GM21737 (cell line): ENCODE results near the gene BACH2.
A peak's percentile ranks its signal among the peaks of the same experiment; 100 is the strongest.

Source experiments
- ATAC-seq: cut with Tn5 transposase; IDR thresholded peaks from one replicate; pipeline ENCODE4 v1.9.1; 2021; ENCODE audit warnings: mild to moderate bottlenecking, moderate library complexity; ENCODE audit not compliant: unreplicated experiment

The BACH2 gene

DNA sequence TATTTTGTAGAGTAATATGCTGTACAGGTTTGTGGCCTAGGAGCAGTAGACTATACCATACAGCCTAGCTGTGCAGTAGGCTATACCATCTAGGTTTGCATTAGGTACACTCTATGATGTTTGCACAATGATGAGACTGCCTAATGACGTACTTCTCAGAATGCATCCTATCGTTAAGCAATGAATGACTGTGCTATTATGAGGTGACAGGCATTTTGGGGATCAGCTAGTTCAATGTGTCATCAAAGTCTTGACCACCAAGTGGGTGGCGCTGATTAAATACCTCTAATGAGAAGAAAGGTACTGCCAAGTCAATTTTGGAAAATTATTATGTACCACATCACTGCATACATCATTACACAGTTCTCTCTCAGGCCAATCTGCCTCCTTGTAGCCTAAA is 190.2 kb downstream of the BACH2 start:
- ATAC-seq = no peak

DNA sequence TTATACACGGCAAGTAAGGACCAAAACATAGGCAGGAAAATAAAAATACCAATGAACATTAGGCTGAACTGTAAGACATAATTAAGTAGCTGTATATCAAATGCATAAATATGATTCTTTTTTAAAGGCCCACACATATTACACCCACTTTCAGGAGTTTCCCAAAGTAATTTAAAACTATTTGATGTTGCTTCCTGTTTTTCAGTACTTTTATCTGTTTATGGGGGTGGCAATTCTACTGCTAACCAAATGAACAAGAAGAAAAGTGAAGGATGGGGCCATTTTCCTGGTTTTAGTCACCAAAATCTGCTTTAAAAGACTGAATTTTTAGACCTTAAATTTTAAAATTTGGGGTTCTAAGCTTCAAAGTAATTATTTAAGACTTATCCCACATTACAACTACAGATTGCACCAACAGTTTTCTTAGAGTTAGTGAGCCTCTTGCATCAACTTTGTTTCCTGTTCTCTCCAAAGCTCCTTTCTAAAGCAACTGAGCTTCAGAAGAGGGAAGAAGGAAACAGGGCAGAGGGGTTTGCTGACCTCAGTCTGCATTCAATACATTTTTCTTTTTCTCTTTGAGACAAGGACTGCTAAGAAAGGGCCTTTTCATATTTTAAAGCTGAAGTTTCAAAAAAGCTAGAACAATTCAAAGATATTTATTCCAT is 191.0 kb downstream of the BACH2 start:
- no peak for ATAC-seq

GRCh38 chr6:90103056-90103800 is 193.4 kb downstream of the BACH2 start:
- peak; percentile 72 for ATAC-seq

- no peak for ATAC-seq
Measured at GRCh38 chr6:90101403-90101802, 195.2 kb downstream of the BACH2 start.

GRCh38 chr6:90100059-90100665 is 196.5 kb downstream of the BACH2 start:
- no peak for ATAC-seq

- ATAC-seq = no peak
Measured at GRCh38 chr6:90098627-90099026, 198.0 kb downstream of the BACH2 start.

DNA sequence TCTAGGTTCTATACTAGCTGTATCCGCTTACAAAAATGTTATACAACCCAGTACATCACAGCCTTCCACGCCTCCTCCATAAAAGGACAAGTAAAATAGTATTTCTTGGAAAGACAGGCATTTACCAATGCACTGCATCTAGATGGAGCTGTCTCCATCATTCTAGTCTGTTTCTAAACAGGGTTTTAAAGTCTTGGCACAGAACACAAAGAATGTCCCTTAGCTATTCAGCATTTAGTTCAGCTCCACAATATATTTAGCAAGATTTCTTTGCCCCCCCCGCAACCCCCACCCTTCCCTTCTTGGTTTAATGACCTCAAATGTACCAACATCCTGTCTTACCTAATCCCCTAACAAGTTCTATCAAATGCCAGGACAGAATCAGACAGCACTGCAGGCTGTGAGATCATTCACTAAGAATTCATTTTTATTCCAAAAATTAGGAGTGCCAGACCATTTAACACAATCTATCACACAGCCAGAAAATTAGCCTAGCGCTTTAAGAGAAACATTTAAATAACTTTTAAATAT is 198.6 kb downstream of the BACH2 start:
- ATAC-seq = no peak

DNA sequence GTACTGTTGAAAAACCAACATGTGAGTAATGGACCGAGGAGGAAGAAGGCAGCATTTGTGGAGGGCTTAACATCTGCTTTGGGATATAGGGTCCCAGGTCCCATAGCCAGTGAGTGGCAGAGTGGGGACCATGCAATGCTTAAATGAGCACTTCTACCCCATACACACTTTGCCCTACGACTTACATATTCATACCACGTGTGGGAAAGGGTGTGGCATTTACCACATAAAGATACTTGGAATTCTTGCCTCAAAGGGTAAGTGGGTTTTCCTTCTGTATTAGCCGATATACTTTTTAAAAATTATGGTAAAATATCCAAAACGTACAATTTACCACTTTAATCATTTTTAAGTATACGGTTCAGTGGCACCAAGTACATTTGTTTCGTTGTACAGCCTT is 199.3 kb downstream of the BACH2 start:
- no peak for ATAC-seq

DNA sequence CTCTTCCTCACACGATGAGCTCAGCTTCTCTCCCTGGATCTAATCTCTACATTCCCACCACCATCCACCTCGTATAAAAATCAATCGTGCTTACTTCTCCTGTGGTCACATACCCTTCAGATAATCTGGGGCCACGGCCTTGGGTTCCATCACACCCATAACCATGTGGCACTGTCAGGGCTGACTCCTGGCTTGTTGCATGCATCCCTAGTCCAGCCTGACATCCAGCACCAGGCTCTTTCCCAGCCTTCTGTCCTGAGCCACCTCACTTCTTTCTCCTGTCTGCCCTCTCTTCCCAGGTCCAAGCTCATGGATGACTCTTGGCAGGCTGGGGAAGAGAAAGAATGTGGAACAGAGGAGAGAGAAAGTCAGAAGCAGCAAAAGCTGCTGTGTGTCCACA is 199.8 kb downstream of the BACH2 start:
- ATAC-seq = no peak

- no peak for ATAC-seq
Measured at GRCh38 chr6:90095788-90096187, 200.9 kb downstream of the BACH2 start.

DNA sequence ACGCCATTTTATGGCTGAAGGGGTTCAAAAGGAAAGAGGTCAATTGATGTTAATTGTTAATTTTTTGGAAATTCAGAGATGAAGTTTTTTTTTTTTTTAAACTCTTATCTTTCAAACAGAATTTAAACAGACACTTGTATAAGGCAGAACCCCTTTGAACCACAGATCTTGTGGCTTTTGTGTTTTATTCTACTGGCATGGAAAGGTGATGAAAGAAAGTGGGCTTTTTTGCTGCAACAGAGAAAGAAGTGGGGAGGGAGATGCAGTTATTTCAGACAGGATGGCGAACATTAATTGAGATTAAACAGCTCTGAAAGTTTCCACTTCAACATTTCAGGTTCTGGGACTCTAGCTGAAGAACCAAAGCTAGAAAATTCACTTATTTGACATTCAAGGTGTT is 201.5 kb downstream of the BACH2 start:
- no peak for ATAC-seq

DNA sequence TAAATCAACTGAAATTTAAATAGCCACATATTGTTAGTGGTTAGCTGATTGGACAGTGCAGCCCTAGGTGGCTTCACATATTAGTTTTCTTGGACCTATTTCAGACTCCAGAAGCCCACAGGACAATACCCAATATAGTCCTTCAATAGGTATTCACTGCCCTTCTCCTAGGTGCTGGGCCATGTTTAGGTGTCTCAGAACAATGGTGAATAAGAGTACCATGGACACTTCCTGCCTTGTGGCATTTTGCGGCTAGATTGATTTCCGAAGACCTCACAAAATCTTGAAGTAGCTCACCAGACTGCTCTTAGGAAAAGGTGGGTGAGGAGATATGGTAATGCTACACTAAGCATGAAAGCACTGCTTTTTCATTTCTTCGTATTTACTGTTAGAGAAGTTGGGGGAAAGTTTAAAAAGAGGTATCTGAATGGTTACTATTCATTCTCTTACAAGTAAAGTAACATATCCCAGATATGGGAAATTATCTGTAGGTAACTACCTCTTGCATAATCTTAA is 203.0 kb downstream of the BACH2 start:
- no peak for ATAC-seq

DNA sequence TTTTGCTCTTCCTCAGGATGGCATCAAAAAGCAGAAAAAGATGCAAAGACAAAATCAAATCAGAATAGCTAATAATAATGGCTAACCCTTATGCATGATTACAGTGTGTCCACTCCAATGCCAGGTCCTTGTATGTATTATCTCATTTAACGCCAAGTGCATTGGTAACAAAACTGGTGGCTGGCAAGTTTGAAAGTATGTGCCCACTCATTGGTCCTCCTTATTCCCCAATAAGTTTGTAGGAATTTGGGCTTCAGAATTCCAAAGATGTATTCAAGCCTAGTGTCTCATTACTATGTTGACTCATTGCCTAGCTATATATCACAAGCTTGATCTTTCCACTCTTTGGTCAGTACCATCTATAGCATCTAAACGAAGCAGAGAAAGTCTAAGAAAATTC is 205.8 kb downstream of the BACH2 start:
- ATAC-seq = no peak

DNA sequence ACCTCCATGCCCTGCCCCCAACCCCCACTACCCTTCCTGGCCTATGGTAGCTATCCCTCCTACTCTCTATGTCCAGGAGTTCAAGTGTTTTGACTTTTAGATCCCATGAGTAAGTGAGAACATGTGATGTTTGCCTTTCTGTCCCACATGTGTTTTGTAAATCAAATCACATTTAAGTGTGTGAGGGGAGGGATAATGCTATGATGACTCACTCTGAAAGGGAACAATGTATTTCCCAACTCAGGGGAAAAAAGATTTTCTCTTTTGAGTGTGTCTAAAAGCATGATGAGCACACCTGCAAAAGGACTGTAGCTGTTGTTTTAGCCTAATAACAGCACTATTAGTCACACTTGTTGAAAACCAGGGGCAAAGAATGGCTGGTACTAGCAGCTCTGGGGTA is 208.6 kb downstream of the BACH2 start:
- no peak for ATAC-seq

DNA sequence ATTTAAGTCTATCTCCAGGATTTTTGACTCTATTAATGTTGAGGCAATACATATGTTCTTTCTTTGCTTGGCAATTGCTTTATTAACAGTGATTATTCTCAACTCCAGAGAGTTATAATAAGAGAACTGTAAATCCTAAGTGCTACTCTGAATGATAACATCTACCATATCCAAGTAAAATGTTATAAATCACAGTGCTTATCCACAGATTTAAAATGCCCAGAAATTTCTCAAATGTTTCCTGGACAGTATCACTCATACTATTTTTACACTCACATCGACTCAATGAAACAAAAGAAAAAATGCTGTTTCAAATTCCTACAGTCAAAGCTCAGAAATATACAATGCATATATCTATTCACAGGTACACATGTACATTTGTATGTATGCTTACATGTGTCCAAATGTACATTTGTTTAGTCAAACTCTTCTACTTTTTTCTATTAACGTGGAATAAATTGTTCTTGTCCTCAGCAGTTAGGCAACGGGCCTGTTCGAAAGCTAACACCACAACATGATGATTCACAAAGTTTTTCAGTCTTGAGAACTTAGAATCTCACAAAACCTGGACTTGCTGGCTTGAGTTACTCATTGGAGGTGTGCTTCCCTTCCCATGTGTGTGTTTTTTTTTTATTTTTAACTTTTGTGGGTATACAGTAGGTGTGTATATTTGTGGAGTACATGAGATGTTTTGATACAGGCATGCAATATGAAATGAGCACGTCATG is 209.4 kb downstream of the BACH2 start:
- no peak for ATAC-seq

- ATAC-seq = no peak
Measured at GRCh38 chr6:90086517-90086916, 210.1 kb downstream of the BACH2 start.

- ATAC-seq = no peak
Measured at GRCh38 chr6:90083891-90084290, 212.8 kb downstream of the BACH2 start.

GRCh38 chr6:90082847-90083246 is 213.8 kb downstream of the BACH2 start:
- ATAC-seq = no peak

DNA sequence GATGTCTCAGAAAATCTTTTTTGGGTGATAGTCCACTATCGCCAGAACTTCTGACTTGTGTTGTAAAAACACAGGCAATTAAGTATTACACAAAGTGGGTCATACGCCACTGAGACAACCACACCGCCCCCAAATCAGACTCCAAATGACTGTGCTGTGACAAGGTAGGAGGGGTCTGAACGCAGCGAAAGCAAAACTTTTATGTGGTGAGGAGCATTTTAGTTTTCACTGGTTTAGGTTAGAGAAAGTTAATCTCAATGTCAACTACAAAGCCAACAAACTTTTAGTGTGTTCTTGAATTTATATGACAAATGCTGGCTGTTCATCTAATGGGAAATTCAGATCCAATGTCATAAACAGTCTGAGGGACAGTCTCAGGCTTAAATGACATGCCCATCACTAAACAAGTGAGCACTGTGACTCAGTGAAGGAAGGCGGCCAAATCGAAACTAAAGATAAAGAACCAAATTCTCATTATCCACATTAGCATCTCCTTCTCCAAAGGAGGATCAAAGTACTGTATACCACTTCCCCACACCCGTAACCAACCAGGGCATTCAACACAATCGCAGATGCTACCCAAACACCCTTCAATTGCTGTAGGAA is 215.7 kb downstream of the BACH2 start:
- peak; percentile 59 for ATAC-seq

DNA sequence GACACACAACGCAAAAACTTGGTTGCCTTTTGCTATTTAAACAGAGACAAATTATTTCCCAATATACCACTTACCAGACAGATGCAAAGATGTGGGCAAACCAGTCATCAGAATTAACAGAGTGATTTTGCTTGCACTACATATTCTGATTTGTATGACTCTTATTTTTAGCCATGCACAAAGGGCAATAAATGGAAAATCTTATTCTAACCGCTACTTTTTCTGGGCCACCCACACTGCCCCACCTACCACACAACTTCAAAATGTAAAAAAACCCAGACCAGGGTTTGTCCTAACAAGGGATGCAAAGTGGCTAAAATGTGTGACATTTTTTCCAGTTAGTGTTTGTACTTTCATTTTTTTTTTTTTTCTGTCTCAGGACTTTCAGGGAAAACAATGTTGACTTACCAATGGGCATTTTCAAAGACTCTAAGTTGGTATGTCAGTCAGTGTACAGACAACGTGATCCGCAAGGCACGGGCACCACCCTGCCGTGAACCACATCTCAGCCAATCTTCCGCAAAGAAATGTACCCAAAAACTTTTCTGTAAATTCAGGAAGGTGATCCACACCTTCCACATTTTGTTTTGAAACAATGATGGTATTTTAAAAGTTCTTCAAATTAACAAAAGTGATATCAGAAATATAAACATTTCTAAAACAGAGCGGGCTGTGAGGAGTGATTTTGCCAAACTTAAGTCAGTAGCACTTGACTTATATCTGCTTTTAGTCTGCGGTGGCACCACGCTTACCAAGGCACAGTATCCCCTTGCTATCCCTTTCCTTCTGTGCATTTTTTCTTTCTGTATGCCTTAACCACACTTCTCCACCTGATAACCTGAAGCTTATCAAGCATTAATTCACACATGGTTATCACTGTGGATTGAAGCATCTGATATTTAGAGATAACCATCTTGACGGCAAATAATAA is 216.8 kb downstream of the BACH2 start:
- ATAC-seq = no peak
